H9 (cell line): ENCODE measurements around the gene TDP1. TPM values are rescaled to one million over a fixed set of nuclear protein-coding genes. Genes with fewer than 3 reads are reported as not detected.

ENCODE experiments used
- DNase-seq: peaks from one replicate; pipeline ENCODE4 v3.0.0-alpha.2; 2017
- H2AFZ ChIP-seq: one replicate; pipeline ENCODE4 v1.6.1; 2013; ENCODE audit warnings: mild to moderate bottlenecking, low read length, control low read depth, moderate library complexity
- H2AK5ac ChIP-seq: 2 replicates; pipeline ENCODE4 v1.6.1; 2013; ENCODE audit warnings: low read length, control low read depth, mixed read lengths; ENCODE audit not compliant: insufficient read length
- H2BK120ac ChIP-seq: one replicate; pipeline ENCODE4 v1.6.1; 2013; ENCODE audit warnings: low read depth, mild to moderate bottlenecking, low read length, control low read depth, inconsistent platforms; ENCODE audit not compliant: poor library complexity, severe bottlenecking
- H2BK12ac ChIP-seq: 2 replicates; pipeline ENCODE4 v1.6.1; 2013; ENCODE audit warnings: low read length, control low read depth, mixed read lengths, low read depth; ENCODE audit not compliant: insufficient read length
- H2BK15ac ChIP-seq: 2 replicates; pipeline ENCODE4 v1.6.1; 2013; ENCODE audit warnings: low read depth, low read length, control low read depth
- H2BK20ac ChIP-seq: one replicate; pipeline ENCODE4 v1.6.1; 2013; ENCODE audit warnings: low read depth, mild to moderate bottlenecking, low read length, control low read depth, inconsistent platforms; ENCODE audit not compliant: poor library complexity, severe bottlenecking
- H2BK5ac ChIP-seq: 2 replicates; pipeline ENCODE4 v1.6.1; 2013; ENCODE audit warnings: low read length, control low read depth, mixed read lengths; ENCODE audit not compliant: insufficient read length
- H3K14ac ChIP-seq: 2 replicates; pipeline ENCODE4 v1.6.1; 2013; ENCODE audit warnings: low read length, control low read depth; ENCODE audit not compliant: insufficient read depth
- H3K18ac ChIP-seq: 2 replicates; pipeline ENCODE4 v1.6.1; 2013; ENCODE audit warnings: low read depth, mild to moderate bottlenecking, mixed read lengths, low read length, control low read depth; ENCODE audit not compliant: insufficient read length
- H3K23ac ChIP-seq: 2 replicates; pipeline ENCODE4 v1.6.1; 2013; ENCODE audit warnings: low read length, control low read depth, mixed read lengths, low read depth; ENCODE audit not compliant: insufficient read length
- H3K23me2 ChIP-seq: 2 replicates; pipeline ENCODE4 v1.6.1; 2013; ENCODE audit warnings: low read depth, mild to moderate bottlenecking, mixed read lengths, low read length, control low read depth; ENCODE audit not compliant: insufficient read length, poor library complexity, severe bottlenecking
- H3K27ac ChIP-seq: 2 replicates; pipeline ENCODE4 v1.5.1; 2013; ENCODE audit warnings: low read length, control low read depth, mixed read lengths, low read depth; ENCODE audit not compliant: insufficient read length
- H3K27me3 ChIP-seq: 2 replicates; pipeline ENCODE4 v1.6.1; 2013; ENCODE audit warnings: low read length, control low read depth, inconsistent platforms; ENCODE audit not compliant: insufficient read depth
- H3K4ac ChIP-seq: 2 replicates; pipeline ENCODE4 v1.6.1; 2013; ENCODE audit warnings: low read depth, mild to moderate bottlenecking, control low read depth, inconsistent platforms, low read length, moderate library complexity
- H3K4me1 ChIP-seq: 2 replicates; pipeline ENCODE4 v1.6.1; 2013; ENCODE audit warnings: low read length, control low read depth, inconsistent platforms; ENCODE audit not compliant: insufficient read depth
- H3K4me2 ChIP-seq: 2 replicates; pipeline ENCODE4 v1.6.1; 2013; ENCODE audit warnings: low read length, control low read depth, mixed read lengths; ENCODE audit not compliant: insufficient read length, insufficient read depth
- H3K56ac ChIP-seq: 2 replicates; pipeline ENCODE4 v1.6.1; 2013; ENCODE audit warnings: low read depth, mild to moderate bottlenecking, mixed read lengths, low read length, control low read depth; ENCODE audit not compliant: insufficient read length
- H3K79me1 ChIP-seq: 2 replicates; pipeline ENCODE4 v1.6.1; 2013; ENCODE audit warnings: low read depth, mild to moderate bottlenecking, moderate library complexity, low read length, control low read depth, inconsistent platforms; ENCODE audit not compliant: insufficient read depth, poor library complexity, severe bottlenecking
- H3K79me2 ChIP-seq: 2 replicates; pipeline ENCODE4 v1.6.1; 2013; ENCODE audit warnings: low read length, control low read depth, inconsistent platforms; ENCODE audit not compliant: insufficient read depth
- H3K9ac ChIP-seq: 2 replicates; pipeline ENCODE4 v1.6.1; 2013; ENCODE audit warnings: low read length, control low read depth, mixed read lengths; ENCODE audit not compliant: insufficient read length; ENCODE audit errors: extremely low read depth
- H3K9me3 ChIP-seq: one replicate; pipeline ENCODE4 v1.6.1; 2013; ENCODE audit warnings: low read depth, low read length, inconsistent platforms; ENCODE audit not compliant: control insufficient read depth
- H3T11ph ChIP-seq: one replicate; pipeline ENCODE4 v1.6.1; 2013; ENCODE audit warnings: mild to moderate bottlenecking, low read length, control low read depth, inconsistent platforms
- H4K20me1 ChIP-seq: one replicate; pipeline ENCODE4 v1.6.1; 2013; ENCODE audit not compliant: control insufficient read depth, insufficient read length, insufficient read depth
- H4K5ac ChIP-seq: 2 replicates; pipeline ENCODE4 v1.6.1; 2013; ENCODE audit warnings: low read depth, mild to moderate bottlenecking, mixed read lengths, low read length, control low read depth; ENCODE audit not compliant: insufficient read length
- H4K8ac ChIP-seq: replicated peaks from 2 replicates; pipeline ENCODE4 v1.6.1; 2013; ENCODE audit warnings: low read length, control low read depth, mixed read lengths, low read depth; ENCODE audit not compliant: insufficient read length
- H4K91ac ChIP-seq: 2 replicates; pipeline ENCODE4 v1.6.1; 2013; ENCODE audit warnings: low read depth, mild to moderate bottlenecking, moderate library complexity, mixed read lengths, low read length, control low read depth; ENCODE audit not compliant: insufficient read length
- H3K27ac Mint-ChIP-seq, 3 experiments: 2 replicates in 2 of 3; 3 replicates in 1 of 3; pipeline ENCODE4 v1.8.0; 2020 to 2021; ENCODE audit warnings: mixed read lengths in 3 of 3, mild to moderate bottlenecking in 1 of 3, moderate library complexity in 1 of 3
- H3K27me3 Mint-ChIP-seq: 2 replicates; pipeline ENCODE4 v1.8.0; 2021; ENCODE audit warnings: low read depth, mild to moderate bottlenecking, moderate library complexity, mixed read lengths
- H3K36me3 Mint-ChIP-seq, 3 experiments: 2 replicates in 2 of 3; 3 replicates in 1 of 3; pipeline ENCODE4 v1.8.0; 2020 to 2021; ENCODE audit warnings: low read depth in 3 of 3, mixed read lengths in 3 of 3; ENCODE audit not compliant: insufficient read depth in 1 of 3
- H3K4me1 Mint-ChIP-seq, 2 experiments: 2 replicates each; pipeline ENCODE4 v1.8.0; 2020; ENCODE audit warnings: mixed read lengths in 2 of 2
- H3K4me3 Mint-ChIP-seq, 2 experiments: 2 replicates in 1 of 2; 3 replicates in 1 of 2; pipeline ENCODE4 v1.8.0; 2020 to 2021; ENCODE audit warnings: mild to moderate bottlenecking in 2 of 2, mixed read lengths in 2 of 2, moderate library complexity in 1 of 2
- H3K9me3 Mint-ChIP-seq, 2 experiments: 2 replicates in 1 of 2; 3 replicates in 1 of 2; pipeline ENCODE4 v1.8.0; 2020; ENCODE audit warnings: mild to moderate bottlenecking in 2 of 2, mixed read lengths in 2 of 2, moderate library complexity in 1 of 2
- CTCF ChIP-seq: fragments of 200-600 bp; sonication (generic); conservative IDR thresholded peaks from 3 replicates; pipeline ENCODE4 v1.8.0; 2021; ENCODE audit warnings: antibody characterized with exemption, mild to moderate bottlenecking
- WGBS: extraction: QIAGEN DNeasy Blood & Tissue Kit; methylation state at CpG from one replicate; pipeline ENCODE4 v1.1.7; 2013; ENCODE audit warnings: missing lambda C conversion rate, low lambda C conversion rate, mixed read lengths; ENCODE audit not compliant: insufficient read length; ENCODE audit errors: extremely low coverage; 5-methylcytosine and 5-hydroxymethylcytosine counted together
- total RNA-seq: library from RNA; stranded (reverse); gene quantifications from 2 replicates; pipeline ENCODE4 v1.2.1, GENCODE V29; 2021

Gene TDP1
- total RNA-seq, 1 experiment from 2014 or later, result 53.4 TPM

GRCh38 chr14:89957376-89957775 lies 1.6 kb downstream of the TDP1 start:
- Histone ChIP-seq H2BK12ac (no peak overlapping the region), H2BK15ac (no peak overlapping the region), H3K9ac (no peak overlapping the region), H3K27ac (no peak overlapping the region), H3T11ph (no peak overlapping the region), H2AK5ac (no peak overlapping the region), H3K56ac (no peak overlapping the region), H3K79me1 (peaks cover 3% of the 10 kb centered on the region), H2AFZ (no peak overlapping the region), H3K23ac (no peak overlapping the region), H3K18ac (no peak overlapping the region), H4K8ac (no peak overlapping the region), H2BK5ac (no peak overlapping the region), H4K5ac (no peak overlapping the region), H3K4me2 (peak overlapping the region; percentile 97), H2BK20ac (no peak overlapping the region), H3K23me2 (peaks cover 19% of the 10 kb centered on the region), H4K91ac (no peak overlapping the region), H3K14ac (no peak overlapping the region), H3K79me2 (no peaks in the 10 kb centered on the region), H2BK120ac (no peak overlapping the region), H3K9me3 (no peaks in the 10 kb centered on the region), H3K27me3 (no peaks in the 10 kb centered on the region), H3K4me1 (peaks cover 3% of the 10 kb centered on the region; the same call in 1 of the 2 replicates), H3K4ac (no peak overlapping the region), H4K20me1 (no peaks in the 10 kb centered on the region)
- Mint-ChIP-seq H3K4me3 (peak overlapping the region; percentile 94 to 96), H3K27ac (no peak overlapping the region), H3K4me1 (peaks cover 42 to 50% of the 10 kb centered on the region in 2 experiments), H3K36me3 (peaks cover 10 to 24% (median 16%) of the 10 kb centered on the region in 3 experiments), H3K9me3 (no peaks in the 10 kb centered on the region), H3K27me3 (no peaks in the 10 kb centered on the region; the same call in 1 of the 2 replicates)
- no peak for TF ChIP-seq CTCF
- no peak for DNase-seq
- no CpG with 5 or more reads among the region's 1 CpG for WGBS
